GM03348 (cell line): ENCODE results near the gene PCDHA6.
A peak's percentile ranks its signal among the peaks of the same experiment; 100 is the strongest.
"Not testable (repeated sequence)": the region's sequence is repeated elsewhere in the genome, so short reads cannot be mapped to it uniquely, and the experiment has no call there.

Experiments
- DNase-seq: peaks from one replicate; pipeline ENCODE4 v3.0.0; 2012; ENCODE audit warnings: low spot score

PCDHA6 gene

GRCh38 chr5:140827704-140828361 lies at the start of gene PCDHA6:
Gene PCDHA6 (plus strand): TSS chr5:140827960. CDS start chr5:140828092, 132 bp downstream.
- DNase-seq = no peak

GRCh38 chr5:140780512-140780911 lies 47.2 kb upstream of the PCDHA6 start:
- no peak for DNase-seq

GRCh38 chr5:140785905-140786686 lies 41.7 kb upstream of the PCDHA6 start, which contains the start of gene PCDHA1:
Gene PCDHA1 (plus strand): TSS chr5:140786140.
- DNase-seq = no peak

GRCh38 chr5:140787422-140787821 lies 40.3 kb upstream of the PCDHA6 start:
- DNase-seq = not testable (repeated sequence)

GRCh38 chr5:140787849-140788504 lies 39.8 kb upstream of the PCDHA6 start:
- not testable (repeated sequence) for DNase-seq

GRCh38 chr5:140791089-140791488 lies 36.7 kb upstream of the PCDHA6 start:
- DNase-seq = no peak

GRCh38 chr5:140794595-140795258 lies 33.0 kb upstream of the PCDHA6 start, which contains the start of gene PCDHA2:
Gene PCDHA2 (plus strand): TSS chr5:140794852.
- DNase-seq = no peak

- peak; percentile 28 for DNase-seq
Observed at GRCh38 chr5:140795259-140795641, 32.5 kb upstream of the PCDHA6 start.

GRCh38 chr5:140796072-140796717 lies 31.6 kb upstream of the PCDHA6 start:
- not testable (repeated sequence) for DNase-seq

GRCh38 chr5:140796718-140797095 lies 31.1 kb upstream of the PCDHA6 start:
- DNase-seq = no peak

GRCh38 chr5:140800816-140801493 lies 26.8 kb upstream of the PCDHA6 start, which contains the start of gene PCDHA3:
Gene PCDHA3 (plus strand): TSS chr5:140801057.
- peak; percentile 14 for DNase-seq

GRCh38 chr5:140801494-140801841 lies 26.3 kb upstream of the PCDHA6 start:
- no peak for DNase-seq

- DNase-seq = not testable (repeated sequence)
Observed at GRCh38 chr5:140802381-140802780, 25.4 kb upstream of the PCDHA6 start.

- no peak for DNase-seq
Observed at GRCh38 chr5:140802781-140803271, 24.9 kb upstream of the PCDHA6 start.

- DNase-seq = no peak
Observed at GRCh38 chr5:140806834-140807775, 20.7 kb upstream of the PCDHA6 start, which contains the start of gene PCDHA4. Gene PCDHA4 (plus strand): TSS chr5:140807068.

GRCh38 chr5:140808241-140808888 lies 19.4 kb upstream of the PCDHA6 start:
- not testable (repeated sequence) for DNase-seq

GRCh38 chr5:140808889-140809291 lies 18.9 kb upstream of the PCDHA6 start:
- DNase-seq = no peak

GRCh38 chr5:140821375-140822280 lies 6.1 kb upstream of the PCDHA6 start, which contains the start of gene PCDHA5:
Gene PCDHA5 (plus strand): TSS chr5:140821613.
- no peak for DNase-seq
